ENCODE results near the gene KIAA0930.
A peak's percentile ranks its signal among the peaks of the same experiment; 100 is the strongest.
"Not testable (repeated sequence)": the region's sequence is repeated elsewhere in the genome, so short reads cannot be mapped to it uniquely, and the experiment has no call there.

The KIAA0930 gene

GRCh38 chr22:45199723-45200122 lies 41.0 kb downstream of the KIAA0930 start:
- DNase-seq, result no peak

- DNase-seq, result no peak
These were observed 42.3 kb downstream of the KIAA0930 start for GRCh38 chr22:45198463-45198795.

GRCh38 chr22:45197606-45198462 lies 42.9 kb downstream of the KIAA0930 start:
- no peak for DNase-seq

GRCh38 chr22:45196926-45197605 lies 43.6 kb downstream of the KIAA0930 start:
- DNase-seq, result no peak

- no peak for DNase-seq
These were observed 44.4 kb downstream of the KIAA0930 start for GRCh38 chr22:45196308-45196707.

GRCh38 chr22:45195616-45196015 lies 45.1 kb downstream of the KIAA0930 start:
- no peak for DNase-seq

GRCh38 chr22:45194686-45195085 lies 46.0 kb downstream of the KIAA0930 start:
- DNase-seq, result no peak

- DNase-seq, result no peak
These were observed 48.0 kb downstream of the KIAA0930 start for GRCh38 chr22:45192701-45193187.

GRCh38 chr22:45191746-45192145 lies 48.9 kb downstream of the KIAA0930 start:
- DNase-seq, result not testable (repeated sequence)

- DNase-seq, result no peak
These were observed 50.4 kb downstream of the KIAA0930 start for GRCh38 chr22:45190202-45190872.

- DNase-seq, result no peak
These were observed 51.9 kb downstream of the KIAA0930 start for GRCh38 chr22:45188779-45189178.

- DNase-seq, result no peak
These were observed 52.8 kb downstream of the KIAA0930 start for GRCh38 chr22:45187891-45188290.

GRCh38 chr22:45185718-45186514 lies 54.8 kb downstream of the KIAA0930 start:
- no peak for DNase-seq

GRCh38 chr22:45183974-45184373 lies 56.7 kb downstream of the KIAA0930 start:
- no peak for DNase-seq

GRCh38 chr22:45181766-45182165 lies 58.9 kb downstream of the KIAA0930 start:
- no peak for DNase-seq

GRCh38 chr22:45181240-45181639 lies 59.5 kb downstream of the KIAA0930 start:
- no peak for DNase-seq

- DNase-seq, result no peak
These were observed 60.5 kb downstream of the KIAA0930 start for GRCh38 chr22:45180146-45180679.

- peak; percentile 52 for DNase-seq
These were observed 61.2 kb downstream of the KIAA0930 start for GRCh38 chr22:45179276-45180049.

GRCh38 chr22:45172881-45173585 lies 67.7 kb downstream of the KIAA0930 start:
- DNase-seq, result peak; percentile 67

- no peak for DNase-seq
These were observed 68.9 kb downstream of the KIAA0930 start for GRCh38 chr22:45171830-45172229.
